SH-SY5Y (cell line): Measurements from ENCODE around the gene DEDD2.
A peak's percentile ranks its signal among the peaks of the same experiment; 100 is the strongest.

Experiments
- GATA2 ChIP-seq: IDR thresholded peaks from 2 replicates; pipeline ENCODE4 v1.6.1; 2011; ENCODE audit warnings: mild to moderate bottlenecking, low read depth, low read length
- GATA3 ChIP-seq: IDR thresholded peaks from 2 replicates; pipeline ENCODE4 v1.6.1; 2011; ENCODE audit warnings: low read depth, mild to moderate bottlenecking, low read length, moderate library complexity

The DEDD2 gene

GRCh38 chr19:42217520-42218437 lies at the start of gene DEDD2:
TSS of gene DEDD2 (minus strand) at chr19:42217677. CDS start at chr19:42217007, 670 bp downstream.
- TF ChIP-seq GATA3 (no peak), GATA2 (no peak)

GRCh38 chr19:42261763-42262162 lies 44.3 kb upstream of the DEDD2 start:
- no peak for TF ChIP-seq GATA3
- TF ChIP-seq GATA2: no peak

GRCh38 chr19:42255766-42256745 lies 38.6 kb upstream of the DEDD2 start:
- no peak for TF ChIP-seq GATA3
- peak; percentile 65; the same call in 1 of the 2 replicates for TF ChIP-seq GATA2

- TF ChIP-seq GATA3 (no peak), GATA2 (no peak)
Observed at GRCh38 chr19:42254850-42255765, 37.6 kb upstream of the DEDD2 start, which contains the start of gene ERF. TSS of gene ERF (minus strand) at chr19:42255128. CDS start at chr19:42254999, 129 bp downstream.

GRCh38 chr19:42254089-42254849 lies 36.8 kb upstream of the DEDD2 start:
- TF ChIP-seq GATA3 (no peak), GATA2 (no peak)

- TF ChIP-seq GATA3 (no peak), GATA2 (no peak)
Observed at GRCh38 chr19:42253245-42254088, 36.0 kb upstream of the DEDD2 start.

- no peak for TF ChIP-seq GATA3
- no peak for TF ChIP-seq GATA2
Observed at GRCh38 chr19:42252365-42253244, 35.1 kb upstream of the DEDD2 start.

- TF ChIP-seq GATA2 (no peak), GATA3 (no peak)
Observed at GRCh38 chr19:42251572-42252358, 34.3 kb upstream of the DEDD2 start.

- TF ChIP-seq GATA3: no peak
- no peak for TF ChIP-seq GATA2
Observed at GRCh38 chr19:42250666-42251531, 33.4 kb upstream of the DEDD2 start.

GRCh38 chr19:42250183-42250665 lies 32.7 kb upstream of the DEDD2 start:
- no peak for TF ChIP-seq GATA3
- TF ChIP-seq GATA2: no peak

- no peak for TF ChIP-seq GATA2
- TF ChIP-seq GATA3: no peak
Observed at GRCh38 chr19:42249769-42250168, 32.3 kb upstream of the DEDD2 start.
